ENCODE measurements around the gene COL8A1. TPM values are rescaled to one million over a fixed set of nuclear protein-coding genes. Genes with fewer than 3 reads are reported as not detected.

COL8A1 gene
- total RNA-seq, 1 donor from 2014 or later: 0.09 TPM

DNA sequence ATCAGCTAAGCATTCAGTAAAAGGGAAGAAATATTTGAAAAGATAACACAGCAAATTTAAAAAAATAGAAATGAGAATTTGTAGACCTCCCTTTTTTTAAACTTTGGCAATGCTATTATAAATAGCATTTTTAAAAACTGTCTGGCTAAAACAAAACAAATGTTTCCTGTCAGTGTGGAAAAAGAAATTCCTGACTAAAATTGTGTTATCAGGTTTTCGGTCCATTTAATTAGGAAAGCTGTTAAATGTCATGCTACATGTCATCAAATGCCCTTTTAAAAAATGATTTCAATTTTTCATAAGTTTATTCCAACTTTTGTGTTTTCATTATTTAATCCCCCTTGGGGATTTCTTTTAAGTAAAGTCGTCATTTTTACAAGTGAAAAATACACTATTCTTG is 29.6 kb downstream of the COL8A1 start:
- H3K4me1 Mint-ChIP-seq: no peaks in the 10 kb centered on the region
- no peaks in the 10 kb centered on the region for H3K36me3 Mint-ChIP-seq (ENCODE audit: low read depth)
- no peak overlapping the region for H3K4me3 Mint-ChIP-seq
- H3K27ac Mint-ChIP-seq: no peak overlapping the region
- DNase-seq: no peak
- intact Hi-C loops (cut with micrococcal nuclease): no loop called here
- peaks cover 10% of the 10 kb centered on the region for H3K27me3 Mint-ChIP-seq
- no peaks in the 10 kb centered on the region for H3K9me3 Mint-ChIP-seq

DNA sequence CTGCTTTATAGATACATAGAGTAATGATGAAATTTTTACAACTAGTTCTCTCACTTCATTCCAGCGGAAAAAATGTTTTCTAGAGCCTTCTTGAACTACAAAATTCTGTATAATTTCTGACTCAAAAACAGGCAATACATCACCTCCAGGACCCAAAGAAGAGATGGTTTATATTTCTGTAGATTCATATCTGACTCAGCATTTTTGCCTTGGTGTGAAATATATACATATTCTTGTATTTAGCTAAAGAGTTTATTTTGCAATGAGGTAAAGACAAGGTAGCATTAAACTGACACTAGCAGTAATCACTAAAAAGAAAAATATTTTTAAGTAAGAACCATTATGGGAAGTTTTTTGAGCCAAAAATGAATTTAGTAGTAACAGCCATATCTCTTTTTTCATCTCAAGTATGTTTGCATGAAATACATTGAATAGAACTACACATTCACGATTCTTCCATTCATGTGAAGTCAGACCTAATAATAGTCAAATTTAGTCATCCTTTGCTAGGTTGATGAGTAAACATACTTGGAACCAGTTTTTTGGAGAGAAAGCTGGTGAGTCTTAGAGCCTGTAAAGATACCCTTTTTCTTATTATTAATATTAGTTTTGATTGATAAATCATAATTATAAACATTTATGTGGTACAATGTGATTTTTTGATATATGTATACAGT is 31.6 kb downstream of the COL8A1 start:
- DNase-seq: no peak
- Mint-ChIP-seq H3K27ac (no peak overlapping the region), H3K9me3 (no peaks in the 10 kb centered on the region), H3K27me3 (peaks cover 8% of the 10 kb centered on the region), H3K4me3 (no peak overlapping the region), H3K36me3 (ENCODE audit: low read depth) (no peaks in the 10 kb centered on the region), H3K4me1 (no peaks in the 10 kb centered on the region)
- intact Hi-C loops (cut with micrococcal nuclease): no loop called here

DNA sequence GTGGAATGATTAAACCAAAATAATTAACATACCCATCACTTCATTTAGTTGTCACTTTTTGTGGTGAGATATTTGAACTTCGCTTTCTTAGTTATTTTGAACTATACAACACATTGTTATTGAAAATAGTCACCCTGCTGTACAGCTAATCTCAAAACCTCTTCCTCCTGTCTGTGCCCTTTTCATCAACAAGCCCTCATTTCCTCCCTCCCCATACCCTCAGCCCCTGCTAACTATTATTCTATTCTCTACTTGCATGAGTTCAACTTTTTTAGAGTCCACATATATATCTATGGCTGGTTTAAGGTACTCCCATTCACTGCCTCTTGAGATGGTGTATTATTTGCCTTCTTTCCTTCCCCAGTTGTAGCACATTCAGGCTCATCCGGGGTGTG is 32.2 kb downstream of the COL8A1 start:
- no peak for DNase-seq
- Mint-ChIP-seq H3K4me3 (no peak overlapping the region), H3K9me3 (no peaks in the 10 kb centered on the region), H3K27ac (no peak overlapping the region), H3K27me3 (peaks cover 7% of the 10 kb centered on the region), H3K4me1 (no peaks in the 10 kb centered on the region), H3K36me3 (ENCODE audit: low read depth) (no peaks in the 10 kb centered on the region)
- intact Hi-C loops (cut with micrococcal nuclease): no loop called here

GRCh38 chr3:99674086-99674789 is 35.8 kb downstream of the COL8A1 start:
- no peak overlapping the region for H3K27ac Mint-ChIP-seq
- H3K36me3 Mint-ChIP-seq (ENCODE audit: low read depth): no peaks in the 10 kb centered on the region
- peaks cover 8% of the 10 kb centered on the region for H3K27me3 Mint-ChIP-seq
- intact Hi-C loops (cut with micrococcal nuclease): no loop called here
- no peaks in the 10 kb centered on the region for H3K9me3 Mint-ChIP-seq
- no peaks in the 10 kb centered on the region for H3K4me1 Mint-ChIP-seq
- DNase-seq: no peak
- no peak overlapping the region for H3K4me3 Mint-ChIP-seq

- DNase-seq: no peak
- Mint-ChIP-seq H3K4me1 (no peaks in the 10 kb centered on the region), H3K27ac (no peak overlapping the region), H3K4me3 (no peak overlapping the region), H3K27me3 (peaks cover 2% of the 10 kb centered on the region), H3K9me3 (no peaks in the 10 kb centered on the region), H3K36me3 (ENCODE audit: low read depth) (no peaks in the 10 kb centered on the region)
- intact Hi-C loops (cut with micrococcal nuclease): no loop called here
Observed at GRCh38 chr3:99678023-99678422, 39.6 kb downstream of the COL8A1 start.

- Mint-ChIP-seq H3K9me3 (no peaks in the 10 kb centered on the region), H3K36me3 (ENCODE audit: low read depth) (no peaks in the 10 kb centered on the region), H3K4me3 (no peak overlapping the region), H3K27ac (no peak overlapping the region), H3K27me3 (peaks cover 2% of the 10 kb centered on the region), H3K4me1 (no peaks in the 10 kb centered on the region)
- no peak for DNase-seq
- intact Hi-C loops (cut with micrococcal nuclease): no loop called here
Observed at GRCh38 chr3:99678896-99679295, 40.5 kb downstream of the COL8A1 start.

- intact Hi-C loops (cut with micrococcal nuclease): loop anchor here (10.0 kb wide), 1 partner anchor 657 kb away; no protein-coding TSS in a partner anchor
- H3K36me3 Mint-ChIP-seq (ENCODE audit: low read depth): no peaks in the 10 kb centered on the region
- DNase-seq: no peak
- no peaks in the 10 kb centered on the region for H3K4me1 Mint-ChIP-seq
- peaks cover 4% of the 10 kb centered on the region for H3K27me3 Mint-ChIP-seq
- no peak overlapping the region for H3K4me3 Mint-ChIP-seq
- no peak overlapping the region for H3K27ac Mint-ChIP-seq
- H3K9me3 Mint-ChIP-seq: no peaks in the 10 kb centered on the region
Observed at GRCh38 chr3:99681512-99681911, 43.1 kb downstream of the COL8A1 start.

- intact Hi-C loops (cut with micrococcal nuclease): loop anchor here (10.0 kb wide), 1 partner anchor 657 kb away; no protein-coding TSS in a partner anchor
- no peaks in the 10 kb centered on the region for H3K9me3 Mint-ChIP-seq
- H3K36me3 Mint-ChIP-seq (ENCODE audit: low read depth): no peaks in the 10 kb centered on the region
- H3K4me1 Mint-ChIP-seq: no peaks in the 10 kb centered on the region
- H3K27me3 Mint-ChIP-seq: peaks cover 2% of the 10 kb centered on the region
- H3K27ac Mint-ChIP-seq: no peak overlapping the region
- no peak for DNase-seq
- H3K4me3 Mint-ChIP-seq: no peak overlapping the region
Observed at GRCh38 chr3:99681976-99682375, 43.6 kb downstream of the COL8A1 start.

DNA sequence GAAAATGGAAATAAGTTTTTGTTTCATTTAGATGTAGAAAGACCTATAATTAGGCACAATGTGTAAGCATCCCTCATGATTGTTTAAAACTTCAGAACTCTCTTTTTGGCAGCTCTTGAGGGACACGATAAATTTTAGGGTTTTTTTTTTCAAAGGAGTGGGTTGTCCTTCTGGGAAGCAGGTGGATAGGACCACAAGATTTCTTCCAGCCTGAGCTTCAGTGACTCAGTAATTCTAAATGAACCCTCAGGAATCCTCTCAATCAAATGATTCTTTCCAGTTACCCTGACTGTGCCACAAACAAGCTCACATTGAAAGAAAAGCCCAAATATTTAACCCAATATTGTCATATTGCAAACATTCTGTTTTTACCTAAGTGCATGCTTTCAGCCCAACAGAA is 45.1 kb downstream of the COL8A1 start:
- no peak for DNase-seq
- intact Hi-C loops (cut with micrococcal nuclease): loop anchor here (10.0 kb wide), 1 partner anchor 659 kb away; no protein-coding TSS in a partner anchor
- Mint-ChIP-seq H3K9me3 (no peaks in the 10 kb centered on the region), H3K4me3 (no peak overlapping the region), H3K4me1 (no peaks in the 10 kb centered on the region), H3K27ac (no peak overlapping the region), H3K27me3 (peaks cover 2% of the 10 kb centered on the region), H3K36me3 (ENCODE audit: low read depth) (no peaks in the 10 kb centered on the region)

GRCh38 chr3:99683876-99684275 is 45.5 kb downstream of the COL8A1 start:
- intact Hi-C loops (cut with micrococcal nuclease): loop anchor here (10.0 kb wide), 1 partner anchor 659 kb away; no protein-coding TSS in a partner anchor
- no peaks in the 10 kb centered on the region for H3K4me1 Mint-ChIP-seq

DNA sequence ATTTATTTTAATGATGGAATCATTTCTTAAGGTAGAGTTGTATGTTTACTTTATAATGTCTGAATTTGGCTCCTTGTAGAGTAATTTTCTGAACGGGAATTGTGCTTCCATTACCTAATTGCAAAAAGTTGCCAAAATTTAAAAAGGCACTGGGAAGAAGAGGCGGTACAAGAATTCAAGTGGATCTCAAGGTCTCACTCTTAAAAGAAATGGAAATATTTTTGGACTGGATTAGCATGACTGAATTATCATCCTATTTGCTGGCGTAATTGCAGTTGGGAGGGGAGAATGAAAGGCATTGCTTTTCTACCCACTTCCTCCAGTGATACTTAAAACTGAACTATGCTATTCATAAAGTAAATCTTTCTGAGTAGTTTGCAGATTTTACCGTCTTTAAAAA is 46.2 kb downstream of the COL8A1 start:
- H3K4me3 Mint-ChIP-seq: no peak overlapping the region
- H3K36me3 Mint-ChIP-seq (ENCODE audit: low read depth): no peaks in the 10 kb centered on the region
- peaks cover 3% of the 10 kb centered on the region for H3K27me3 Mint-ChIP-seq
- no peaks in the 10 kb centered on the region for H3K4me1 Mint-ChIP-seq
- H3K27ac Mint-ChIP-seq: no peak overlapping the region
- DNase-seq: no peak
- no peaks in the 10 kb centered on the region for H3K9me3 Mint-ChIP-seq
- intact Hi-C loops (cut with micrococcal nuclease): loop anchor here (5.0 to 10.0 kb wide), 2 partner anchors 660 to 867 kb away; no protein-coding TSS in a partner anchor

More at GRCh38 chr3:99683876-99684275, 45.5 kb downstream of the COL8A1 start:
- no peak overlapping the region for H3K4me3 Mint-ChIP-seq
- H3K27me3 Mint-ChIP-seq: peaks cover 2% of the 10 kb centered on the region
- H3K36me3 Mint-ChIP-seq (ENCODE audit: low read depth): no peaks in the 10 kb centered on the region
- no peak overlapping the region for H3K27ac Mint-ChIP-seq
- no peaks in the 10 kb centered on the region for H3K9me3 Mint-ChIP-seq
- DNase-seq: no peak

DNA sequence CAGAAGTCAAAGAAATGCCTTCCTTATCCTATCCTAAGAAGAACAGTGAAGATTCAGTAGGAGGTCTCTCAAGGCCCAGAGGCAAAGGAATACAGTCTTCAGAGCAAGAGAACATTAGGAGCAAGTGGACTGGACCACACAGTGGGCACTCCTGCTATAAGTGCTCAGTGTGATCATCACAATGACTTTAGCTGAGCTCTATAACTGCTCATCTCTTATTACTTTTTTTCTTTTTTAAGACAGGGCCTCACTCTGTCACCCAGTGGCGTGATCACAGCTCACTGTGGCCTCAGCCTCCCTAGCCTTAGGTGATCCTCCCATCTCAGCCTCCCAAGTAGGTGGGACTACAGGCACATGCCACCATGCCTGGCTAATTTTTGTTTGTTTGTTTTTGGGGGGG is 48.1 kb downstream of the COL8A1 start:
- H3K9me3 Mint-ChIP-seq: no peaks in the 10 kb centered on the region
- no peaks in the 10 kb centered on the region for H3K36me3 Mint-ChIP-seq (ENCODE audit: low read depth)
- H3K4me1 Mint-ChIP-seq: no peaks in the 10 kb centered on the region
- H3K27me3 Mint-ChIP-seq: peaks cover 6% of the 10 kb centered on the region
- no peak overlapping the region for H3K4me3 Mint-ChIP-seq
- no peak overlapping the region for H3K27ac Mint-ChIP-seq
- DNase-seq: no peak
- intact Hi-C loops (cut with micrococcal nuclease): loop anchor here (2.0 to 10.0 kb wide), 3 partner anchors 188 to 869 kb away; no protein-coding TSS in a partner anchor

DNA sequence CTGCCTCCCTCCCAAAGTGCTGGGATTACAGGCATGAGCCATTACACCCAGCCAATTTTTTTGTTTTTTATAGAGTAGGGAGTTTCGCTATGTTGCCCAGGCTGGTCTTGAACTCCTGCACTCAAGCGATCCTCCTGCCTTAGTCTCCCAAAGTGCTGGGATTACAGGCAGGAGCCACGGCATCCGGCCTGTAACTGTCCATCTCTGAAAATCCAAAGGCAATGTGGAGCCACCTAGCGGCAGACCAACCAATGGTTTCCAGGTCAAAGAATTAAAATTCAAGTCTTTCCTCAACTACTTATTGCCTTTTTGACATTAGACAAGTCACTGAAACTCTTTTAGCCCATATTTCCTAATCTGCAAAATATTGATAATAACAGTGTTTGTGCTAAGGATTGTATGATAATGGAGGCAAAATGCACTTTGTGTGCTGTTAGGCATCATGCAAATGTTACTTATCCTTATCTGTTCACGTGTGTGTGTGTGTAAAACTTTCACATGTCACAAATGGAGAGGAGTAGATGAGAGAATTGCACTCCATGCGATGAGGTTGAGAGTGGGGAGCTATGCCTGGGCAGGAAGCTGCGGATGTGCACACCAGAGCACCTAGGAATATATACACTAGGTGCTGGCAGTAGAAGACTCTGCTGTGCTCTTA is 48.7 kb downstream of the COL8A1 start:
- Mint-ChIP-seq H3K27me3 (peaks cover 8% of the 10 kb centered on the region), H3K36me3 (ENCODE audit: low read depth) (no peaks in the 10 kb centered on the region), H3K4me3 (no peak overlapping the region), H3K4me1 (no peaks in the 10 kb centered on the region), H3K9me3 (no peaks in the 10 kb centered on the region), H3K27ac (no peak overlapping the region)
- intact Hi-C loops (cut with micrococcal nuclease): loop anchor here (2.0 to 10.0 kb wide), 3 partner anchors 188 to 870 kb away; no protein-coding TSS in a partner anchor
- peak; percentile 80 for DNase-seq
